ENCODE results near the gene CD180. TPM values are rescaled to one million over a fixed set of nuclear protein-coding genes. Genes with fewer than 3 reads are reported as not detected.

Gene CD180
- total RNA-seq, 1 experiment from 2014 or later = not detected

DNA sequence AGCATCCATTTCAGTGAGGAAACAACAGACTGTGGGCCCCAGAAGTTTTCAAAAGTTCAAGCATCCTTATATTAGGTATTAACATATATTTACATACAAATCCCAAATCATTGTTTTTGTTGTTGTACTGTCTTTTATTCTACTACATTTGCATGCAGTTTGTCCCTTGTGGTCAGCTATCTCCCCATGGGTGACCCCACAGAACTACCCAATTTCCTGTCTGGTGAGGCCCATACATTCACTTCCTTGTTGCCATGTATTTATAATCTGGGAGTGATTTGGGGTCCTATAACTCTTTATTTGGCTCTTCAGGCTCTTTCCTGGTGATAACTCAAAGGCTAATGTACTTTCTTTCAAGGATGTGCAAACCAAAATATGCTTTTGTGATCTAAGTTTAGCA is 3.3 kb upstream of the CD180 start:
- Histone ChIP-seq H3K36me3 (ENCODE audit: control insufficient read depth, insufficient read depth, low read length) (no peaks in the 10 kb centered on the region), H3K9me3 (ENCODE audit: control insufficient read depth, insufficient read depth, low read depth, low read length) (no peaks in the 10 kb centered on the region), H3K27me3 (ENCODE audit: control insufficient read depth, insufficient read depth, low read length) (no peaks in the 10 kb centered on the region), H3K4me3 (ENCODE audit: low read depth in 2 of 2, low read length in 2 of 2) (no peak overlapping the region), H3K4me1 (ENCODE audit: control insufficient read depth, insufficient read depth, low read length) (no peaks in the 10 kb centered on the region), H3K27ac (ENCODE audit: low read length) (no peak overlapping the region)
- no peak for ATAC-seq
- ChIA-PET POLR2A (no interaction called here), CTCF (no interaction called here)
- BruUV-seq (replicated peaks) = no TSS peak
- TF ChIP-seq, protein P1, sequence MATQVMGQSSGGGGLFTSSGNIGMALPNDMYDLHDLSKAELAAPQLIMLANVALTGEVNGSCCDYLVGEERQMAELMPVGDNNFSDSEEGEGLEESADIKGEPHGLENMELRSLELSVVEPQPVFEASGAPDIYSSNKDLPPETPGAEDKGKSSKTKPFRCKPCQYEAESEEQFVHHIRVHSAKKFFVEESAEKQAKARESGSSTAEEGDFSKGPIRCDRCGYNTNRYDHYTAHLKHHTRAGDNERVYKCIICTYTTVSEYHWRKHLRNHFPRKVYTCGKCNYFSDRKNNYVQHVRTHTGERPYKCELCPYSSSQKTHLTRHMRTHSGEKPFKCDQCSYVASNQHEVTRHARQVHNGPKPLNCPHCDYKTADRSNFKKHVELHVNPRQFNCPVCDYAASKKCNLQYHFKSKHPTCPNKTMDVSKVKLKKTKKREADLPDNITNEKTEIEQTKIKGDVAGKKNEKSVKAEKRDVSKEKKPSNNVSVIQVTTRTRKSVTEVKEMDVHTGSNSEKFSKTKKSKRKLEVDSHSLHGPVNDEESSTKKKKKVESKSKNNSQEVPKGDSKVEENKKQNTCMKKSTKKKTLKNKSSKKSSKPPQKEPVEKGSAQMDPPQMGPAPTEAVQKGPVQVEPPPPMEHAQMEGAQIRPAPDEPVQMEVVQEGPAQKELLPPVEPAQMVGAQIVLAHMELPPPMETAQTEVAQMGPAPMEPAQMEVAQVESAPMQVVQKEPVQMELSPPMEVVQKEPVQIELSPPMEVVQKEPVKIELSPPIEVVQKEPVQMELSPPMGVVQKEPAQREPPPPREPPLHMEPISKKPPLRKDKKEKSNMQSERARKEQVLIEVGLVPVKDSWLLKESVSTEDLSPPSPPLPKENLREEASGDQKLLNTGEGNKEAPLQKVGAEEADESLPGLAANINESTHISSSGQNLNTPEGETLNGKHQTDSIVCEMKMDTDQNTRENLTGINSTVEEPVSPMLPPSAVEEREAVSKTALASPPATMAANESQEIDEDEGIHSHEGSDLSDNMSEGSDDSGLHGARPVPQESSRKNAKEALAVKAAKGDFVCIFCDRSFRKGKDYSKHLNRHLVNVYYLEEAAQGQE (IDR thresholded peaks at IDR 0.05; ENCODE audit: insufficient read depth in 1 of 2, low read depth in 2 of 2, low read length in 1 of 2) = no peak
- TF ChIP-seq SIN3A (IDR thresholded peaks at IDR 0.05; ENCODE audit: borderline replicate concordance, insufficient read depth, low read depth, low read length) (no peak), POLR2AphosphoS5 (IDR thresholded peaks at IDR 0.05; ENCODE audit: low read depth, low read length) (no peak), TCF7L2 (IDR thresholded peaks at IDR 0.05; ENCODE audit: low read depth, low read length) (no peak)
- TF ChIP-seq, protein P2, sequence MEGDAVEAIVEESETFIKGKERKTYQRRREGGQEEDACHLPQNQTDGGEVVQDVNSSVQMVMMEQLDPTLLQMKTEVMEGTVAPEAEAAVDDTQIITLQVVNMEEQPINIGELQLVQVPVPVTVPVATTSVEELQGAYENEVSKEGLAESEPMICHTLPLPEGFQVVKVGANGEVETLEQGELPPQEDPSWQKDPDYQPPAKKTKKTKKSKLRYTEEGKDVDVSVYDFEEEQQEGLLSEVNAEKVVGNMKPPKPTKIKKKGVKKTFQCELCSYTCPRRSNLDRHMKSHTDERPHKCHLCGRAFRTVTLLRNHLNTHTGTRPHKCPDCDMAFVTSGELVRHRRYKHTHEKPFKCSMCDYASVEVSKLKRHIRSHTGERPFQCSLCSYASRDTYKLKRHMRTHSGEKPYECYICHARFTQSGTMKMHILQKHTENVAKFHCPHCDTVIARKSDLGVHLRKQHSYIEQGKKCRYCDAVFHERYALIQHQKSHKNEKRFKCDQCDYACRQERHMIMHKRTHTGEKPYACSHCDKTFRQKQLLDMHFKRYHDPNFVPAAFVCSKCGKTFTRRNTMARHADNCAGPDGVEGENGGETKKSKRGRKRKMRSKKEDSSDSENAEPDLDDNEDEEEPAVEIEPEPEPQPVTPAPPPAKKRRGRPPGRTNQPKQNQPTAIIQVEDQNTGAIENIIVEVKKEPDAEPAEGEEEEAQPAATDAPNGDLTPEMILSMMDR (IDR thresholded peaks at IDR 0.05) = no peak
- in situ Hi-C loops (cut with HindIII; ENCODE audit: low pct_unique_long_range_greater_than_20kb, low sequenced_read_pairs) = no loop called here
- no peak for DNase-seq (ENCODE audit: low read depth, low spot score)
- intact Hi-C loops (cut with micrococcal nuclease; ENCODE audit: unreplicated experiment) = loop anchor here (10.0 kb wide), 1 partner anchor 385 kb away; no protein-coding TSS in a partner anchor

DNA sequence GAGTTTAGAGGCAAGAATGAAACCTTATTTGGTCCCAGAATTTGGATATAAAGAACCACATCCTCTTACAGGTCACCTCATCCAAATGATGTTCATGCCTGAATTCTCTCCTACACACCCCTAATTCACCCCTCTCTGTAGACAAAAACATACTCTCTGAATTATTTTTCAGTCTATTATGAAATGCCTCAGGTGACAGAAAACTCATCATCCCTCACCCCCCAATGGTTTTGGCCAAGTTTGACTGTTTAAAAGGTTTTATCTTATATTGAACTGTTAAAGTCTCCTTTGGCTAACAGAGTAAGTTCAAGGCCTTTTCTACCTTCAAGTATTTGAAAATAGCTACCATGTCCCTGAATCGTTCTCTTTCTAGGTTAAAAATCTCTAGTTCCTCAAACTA is 2.3 kb upstream of the CD180 start:
- CTCF ChIA-PET = no interaction called here
- in situ Hi-C loops (cut with HindIII; ENCODE audit: low pct_unique_long_range_greater_than_20kb, low sequenced_read_pairs) = no loop called here

More for the DNA sequence above, 2.3 kb upstream of the CD180 start:
- H3K36me3 ChIP-seq (ENCODE audit: control insufficient read depth, insufficient read depth, low read length) = no peaks in the 10 kb centered on the region
- POLR2A ChIA-PET = no interaction called here
- DNase-seq (ENCODE audit: low read depth, low spot score) (no peak), ATAC-seq (no peak)
- H3K9me3 ChIP-seq (ENCODE audit: control insufficient read depth, insufficient read depth, low read depth, low read length) = no peaks in the 10 kb centered on the region
- no TSS peak for BruUV-seq (replicated peaks)
- no peak overlapping the region for H3K27ac ChIP-seq (ENCODE audit: low read length)
- no peaks in the 10 kb centered on the region for H3K4me1 ChIP-seq (ENCODE audit: control insufficient read depth, insufficient read depth, low read length)
- no peaks in the 10 kb centered on the region for H3K27me3 ChIP-seq (ENCODE audit: control insufficient read depth, insufficient read depth, low read length)
- intact Hi-C loops (cut with micrococcal nuclease; ENCODE audit: unreplicated experiment) = no loop called here
- no peak overlapping the region for H3K4me3 ChIP-seq (ENCODE audit: low read depth in 2 of 2, low read length in 2 of 2)
- TF ChIP-seq, protein P1 (IDR thresholded peaks at IDR 0.05; ENCODE audit: insufficient read depth in 1 of 2, low read depth in 2 of 2, low read length in 1 of 2) = no peak
- TF ChIP-seq POLR2AphosphoS5 (IDR thresholded peaks at IDR 0.05; ENCODE audit: low read depth, low read length) = no peak
- TF ChIP-seq, protein P2 (IDR thresholded peaks at IDR 0.05) = no peak
- no peak for TF ChIP-seq SIN3A (IDR thresholded peaks at IDR 0.05; ENCODE audit: borderline replicate concordance, insufficient read depth, low read depth, low read length)
- TF ChIP-seq TCF7L2 (IDR thresholded peaks at IDR 0.05; ENCODE audit: low read depth, low read length) = no peak
